ENCODE data around the gene C1orf159.

C1orf159 gene

DNA sequence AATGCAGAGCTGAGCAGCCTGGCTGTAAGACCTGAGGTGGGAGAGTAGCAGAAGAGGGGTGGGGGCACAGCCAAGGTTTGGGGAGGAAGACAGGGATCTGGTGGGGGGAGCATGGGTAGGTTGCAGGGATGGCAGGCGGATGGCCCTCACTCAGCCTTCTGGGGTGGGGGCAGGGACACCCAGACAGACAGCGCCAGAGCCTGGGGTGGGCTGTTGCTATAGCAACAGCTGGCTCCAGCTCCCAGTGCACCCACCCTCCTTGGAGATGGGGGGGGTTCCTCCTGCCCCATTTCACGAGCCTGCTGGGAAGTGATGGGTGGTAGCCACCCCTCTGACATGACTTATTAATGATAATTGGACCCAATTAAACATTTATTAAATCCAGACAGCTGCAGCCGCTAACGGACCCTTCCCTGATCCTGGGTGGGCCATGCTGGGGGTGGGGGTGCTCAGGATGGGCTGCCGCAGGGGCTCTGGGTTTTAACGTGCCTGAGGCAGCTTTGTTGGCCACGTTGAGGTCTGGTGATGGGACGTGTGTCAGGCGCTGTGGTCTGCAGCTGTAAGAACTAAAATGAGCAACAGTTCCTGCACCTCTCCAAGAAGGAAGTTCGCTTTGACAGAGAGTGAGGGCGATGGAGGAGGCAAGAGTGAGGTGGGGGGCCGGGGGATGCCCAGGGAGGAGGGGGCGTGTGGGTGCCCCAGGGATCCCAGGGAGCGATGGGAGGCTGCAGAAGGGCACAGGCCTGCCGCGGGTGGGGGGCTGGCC lies 76.6 kb downstream of the C1orf159 start:
- no peak for DNase-seq (ENCODE audit: low read depth, low spot score)

- no peak for DNase-seq (ENCODE audit: low read depth, low spot score)
Observed at GRCh38 chr1:1038694-1039093, 77.2 kb downstream of the C1orf159 start.

DNA sequence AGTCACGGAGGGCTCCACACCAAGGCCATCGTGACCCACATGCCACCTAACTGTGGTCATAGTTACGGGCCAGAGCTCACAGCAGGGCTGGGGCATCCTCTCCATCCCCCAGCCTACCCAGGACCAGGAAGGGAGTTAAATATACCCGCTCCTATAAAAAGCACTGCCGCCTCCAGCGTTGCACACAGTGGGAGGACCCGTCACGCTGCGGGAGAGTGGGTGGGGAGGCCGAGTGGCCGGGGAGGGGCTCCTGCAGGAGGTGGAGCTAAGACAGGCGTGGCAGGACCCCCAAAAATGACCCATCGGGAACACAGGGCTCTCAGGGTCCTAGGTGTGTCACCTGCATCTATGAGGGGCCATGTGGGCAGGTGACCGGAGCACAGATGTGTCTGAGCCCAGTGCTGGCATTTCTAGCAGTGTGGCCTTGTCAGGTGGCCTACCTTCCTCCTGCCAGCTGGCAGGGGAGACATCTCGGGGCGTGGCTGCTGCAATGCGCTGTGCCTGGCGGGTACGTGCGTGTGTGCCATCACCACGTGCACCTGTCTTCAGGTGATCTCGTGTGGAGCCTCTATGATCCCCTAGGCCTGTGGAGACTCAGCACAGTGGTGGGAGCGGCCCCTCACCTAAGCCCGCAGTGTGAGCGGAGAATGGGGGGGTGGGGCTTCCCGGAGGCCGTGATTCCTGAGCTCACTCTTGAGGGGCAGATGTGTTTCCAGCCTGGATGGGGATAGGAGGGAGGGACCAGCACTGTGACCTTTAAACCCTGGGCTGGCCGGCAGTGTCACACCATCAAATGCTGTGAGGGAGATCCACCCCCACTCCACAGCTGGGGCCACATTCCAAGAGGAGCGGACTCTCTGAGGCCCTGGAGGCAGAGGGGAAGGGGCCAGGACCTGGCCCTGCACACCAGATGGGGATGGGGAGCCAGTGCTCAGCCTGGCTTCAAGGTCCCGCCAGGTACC lies 78.2 kb downstream of the C1orf159 start:
- no peak for DNase-seq (ENCODE audit: low read depth, low spot score)

DNA sequence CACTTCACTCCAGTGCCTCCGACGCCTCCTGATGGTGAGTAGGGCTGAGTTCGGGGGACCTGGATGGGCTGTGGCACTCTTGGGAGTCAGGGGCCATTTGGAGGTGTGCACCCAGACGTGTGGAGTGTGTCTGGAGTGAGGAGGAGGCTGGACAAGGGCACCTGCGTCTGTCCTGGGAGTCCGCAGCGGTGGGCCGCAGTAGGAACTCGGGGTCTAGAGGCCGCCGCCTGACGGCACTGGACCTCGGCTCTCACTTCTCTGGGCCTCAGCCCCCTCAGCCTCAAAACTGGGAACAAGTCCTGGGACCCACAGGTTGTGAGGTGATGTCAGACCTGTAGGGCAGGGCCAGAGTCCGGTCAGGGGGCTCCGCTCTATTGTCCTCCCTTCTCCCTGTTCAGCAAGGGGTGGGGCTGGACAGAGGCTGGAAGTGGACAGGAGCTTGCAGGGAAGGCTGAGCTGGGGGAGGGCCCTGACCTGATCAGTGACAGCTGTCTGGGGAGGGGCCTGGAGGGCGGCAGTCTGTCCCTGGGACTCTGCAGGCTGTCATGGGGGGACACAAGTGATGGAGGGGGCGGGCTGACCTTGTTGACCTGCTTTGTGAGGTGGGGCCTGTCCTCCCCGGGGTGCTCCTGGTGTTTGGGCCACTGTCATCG lies 80.5 kb downstream of the C1orf159 start:
- no peak for DNase-seq (ENCODE audit: low read depth, low spot score)

DNA sequence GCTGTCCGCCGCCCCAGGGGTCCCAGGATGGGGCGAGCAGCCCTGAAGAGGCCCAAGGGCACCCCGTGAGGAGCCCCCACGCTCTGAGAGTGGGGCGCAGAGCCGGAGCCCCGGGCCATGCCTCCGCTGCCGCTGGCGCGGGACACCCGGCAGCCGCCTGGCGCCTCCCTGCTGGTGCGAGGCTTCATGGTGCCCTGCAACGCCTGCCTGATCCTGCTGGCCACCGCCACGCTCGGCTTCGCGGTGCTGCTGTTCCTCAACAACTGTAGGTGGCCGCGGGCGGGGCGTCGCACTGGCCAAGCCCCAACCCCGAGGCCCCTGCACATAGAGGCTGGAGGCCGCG lies 81.5 kb downstream of the C1orf159 start:
- no peak for DNase-seq (ENCODE audit: low read depth, low spot score)

GRCh38 chr1:1033731-1034438 lies 82.0 kb downstream of the C1orf159 start:
- no peak for DNase-seq (ENCODE audit: low read depth, low spot score)

DNA sequence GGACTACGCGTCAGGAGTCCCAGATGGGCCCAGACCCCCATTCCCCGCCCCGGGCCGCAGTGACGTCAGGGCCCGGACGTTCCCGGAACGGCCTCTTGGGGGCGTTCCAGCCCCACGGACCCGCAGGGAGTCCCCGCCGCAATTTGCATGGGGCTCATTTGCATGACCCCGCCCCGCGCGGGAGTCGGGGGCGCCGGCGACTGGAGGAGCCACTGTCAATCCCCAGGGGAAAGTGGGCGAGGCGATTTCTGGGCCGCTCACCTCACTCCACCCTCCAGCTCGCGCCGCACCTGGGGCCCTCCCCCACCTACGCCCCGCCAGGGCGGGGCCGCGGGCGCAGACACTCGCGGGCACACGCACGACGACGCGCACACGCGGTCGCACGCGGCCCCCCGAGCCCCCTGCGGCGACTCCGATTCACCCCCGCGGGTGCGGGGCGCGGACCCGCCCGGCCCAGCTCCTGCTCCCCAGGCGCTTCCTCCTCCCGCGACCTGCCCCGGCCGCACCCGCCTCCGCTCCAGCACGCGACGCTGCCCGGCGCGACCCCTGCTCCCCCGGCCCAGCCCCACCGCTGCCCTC lies 82.8 kb downstream of the C1orf159 start:
- peak; percentile 97 for DNase-seq (ENCODE audit: low read depth, low spot score)

DNA sequence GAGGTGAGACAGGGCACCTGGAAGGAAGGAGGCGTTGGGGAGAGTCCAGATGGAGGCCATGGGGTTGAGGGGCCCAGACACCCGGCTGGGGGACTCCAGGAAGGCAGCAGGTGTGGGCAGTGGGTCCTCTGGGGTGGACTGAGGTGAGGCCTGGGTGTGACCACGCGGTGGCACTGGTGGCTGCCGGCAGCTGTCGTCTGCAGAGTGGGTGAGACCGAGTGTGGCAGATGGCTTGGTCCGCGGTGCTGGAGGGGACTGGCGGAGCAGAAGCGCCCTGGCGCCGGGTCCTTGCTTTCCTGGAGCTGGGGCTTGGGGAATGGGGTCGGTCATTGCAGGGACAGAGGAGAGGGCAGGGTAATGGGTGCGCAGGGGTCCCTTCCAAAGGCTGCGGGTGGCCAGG lies 83.5 kb downstream of the C1orf159 start:
- no peak for DNase-seq (ENCODE audit: low read depth, low spot score)
